CD4-positive, alpha-beta T cell treated with Interleukin-6 at 100 ng/mL for 8 hours (primary cell): Measurements from ENCODE around the gene GOSR2.

Experiments
- DNase-seq: peaks from one replicate; pipeline ENCODE4 v3.0.0-alpha.2; 2020; ENCODE audit warnings: mixed read lengths, low spot score

The GOSR2 gene

DNA sequence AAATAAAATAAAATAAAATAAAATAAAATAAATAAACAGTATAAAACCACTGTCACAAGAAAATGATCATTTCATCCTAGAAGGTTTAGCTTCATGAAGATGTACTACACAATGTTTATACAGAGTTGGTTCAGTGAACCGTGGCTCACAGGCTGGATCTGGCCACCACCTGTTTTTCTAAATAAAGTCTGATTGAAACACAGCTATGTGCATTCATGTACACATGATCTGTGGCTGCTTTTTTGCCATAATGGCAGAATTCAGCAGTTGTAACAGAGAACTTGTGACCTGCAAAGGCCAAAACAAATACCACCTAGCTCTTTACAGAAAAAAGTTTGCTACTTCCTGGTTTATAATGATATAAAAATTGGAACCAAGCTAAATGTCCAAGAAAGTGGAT is 68.7 kb downstream of the GOSR2 start:
- no peak for DNase-seq
